DND-41 (cell line): ENCODE measurements around the gene PLAC1.

Experiments used
- ATAC-seq: fragments of 200-7000 bp; cut with Tn5 transposase; 3 replicates; pipeline ENCODE4 v1.9.1; 2021; ENCODE audit warnings: low read depth; ENCODE audit not compliant: insufficient read depth
- DNase-seq: peaks from one replicate; pipeline ENCODE4 v3.0.0-alpha.2; 2020
- H2AFZ ChIP-seq: 2 replicates; pipeline ENCODE4 v1.6.0; 2012; ENCODE audit warnings: low read depth, low read length
- H3K27ac ChIP-seq: 2 replicates; pipeline ENCODE4 v1.5.1; 2012; ENCODE audit warnings: low read length, inconsistent platforms
- H3K27me3 ChIP-seq: fragments of 200-600 bp; sonication (generic); 2 replicates; pipeline ENCODE4 v1.6.0; 2012; ENCODE audit warnings: low read length, mild to moderate bottlenecking, inconsistent platforms; ENCODE audit not compliant: insufficient read depth, poor library complexity
- H3K36me3 ChIP-seq: 2 replicates; pipeline ENCODE4 v1.5.1; 2012; ENCODE audit warnings: low read length, inconsistent platforms; ENCODE audit not compliant: insufficient read depth
- H3K4me1 ChIP-seq: 2 replicates; pipeline ENCODE4 v1.5.1; 2012; ENCODE audit warnings: mild to moderate bottlenecking, low read length; ENCODE audit not compliant: insufficient read depth
- H3K4me2 ChIP-seq: 2 replicates; pipeline ENCODE4 v1.6.0; 2012; ENCODE audit warnings: mild to moderate bottlenecking, moderate library complexity, low read length, inconsistent platforms; ENCODE audit not compliant: insufficient read depth
- H3K4me3 ChIP-seq, 2 experiments: fragments of 200-600 bp in 1 of 2; shearing (Covaris generic) in 1 of 2; 2 replicates each; pipeline ENCODE4 v1.5.1; 2012 to 2016; ENCODE audit warnings: inconsistent platforms in 2 of 2, low read length in 2 of 2, mild to moderate bottlenecking in 2 of 2, low read depth in 1 of 2, moderate library complexity in 1 of 2
- H3K79me2 ChIP-seq: 2 replicates; pipeline ENCODE4 v1.6.0; 2012; ENCODE audit warnings: low read length, inconsistent platforms; ENCODE audit not compliant: insufficient read depth
- H3K9ac ChIP-seq: 2 replicates; pipeline ENCODE4 v1.6.0; 2012; ENCODE audit warnings: low read depth, mild to moderate bottlenecking, inconsistent platforms, low read length, moderate library complexity
- H3K9me3 ChIP-seq: 2 replicates; pipeline ENCODE4 v1.5.1; 2012; ENCODE audit warnings: low read length, moderate library complexity, mild to moderate bottlenecking, inconsistent platforms; ENCODE audit not compliant: insufficient read depth, severe bottlenecking
- H4K20me1 ChIP-seq: 2 replicates; pipeline ENCODE4 v1.6.0; 2012; ENCODE audit warnings: low read length; ENCODE audit not compliant: insufficient read depth
- EZH2 ChIP-seq: IDR thresholded peaks from 3 replicates; pipeline ENCODE4 v1.6.1; 2012; ENCODE audit warnings: borderline replicate concordance, low read depth, mild to moderate bottlenecking, moderate library complexity, low read length, inconsistent platforms; ENCODE audit not compliant: severe bottlenecking
- TF ChIP-seq, protein P1 (sequence below): IDR thresholded peaks from 2 replicates; pipeline ENCODE4 v1.5.1; 2012; ENCODE audit warnings: borderline replicate concordance, low read length, moderate library complexity, mild to moderate bottlenecking; ENCODE audit not compliant: poor library complexity, severe bottlenecking; ENCODE audit errors: extremely low read depth

PLAC1 gene

DNA sequence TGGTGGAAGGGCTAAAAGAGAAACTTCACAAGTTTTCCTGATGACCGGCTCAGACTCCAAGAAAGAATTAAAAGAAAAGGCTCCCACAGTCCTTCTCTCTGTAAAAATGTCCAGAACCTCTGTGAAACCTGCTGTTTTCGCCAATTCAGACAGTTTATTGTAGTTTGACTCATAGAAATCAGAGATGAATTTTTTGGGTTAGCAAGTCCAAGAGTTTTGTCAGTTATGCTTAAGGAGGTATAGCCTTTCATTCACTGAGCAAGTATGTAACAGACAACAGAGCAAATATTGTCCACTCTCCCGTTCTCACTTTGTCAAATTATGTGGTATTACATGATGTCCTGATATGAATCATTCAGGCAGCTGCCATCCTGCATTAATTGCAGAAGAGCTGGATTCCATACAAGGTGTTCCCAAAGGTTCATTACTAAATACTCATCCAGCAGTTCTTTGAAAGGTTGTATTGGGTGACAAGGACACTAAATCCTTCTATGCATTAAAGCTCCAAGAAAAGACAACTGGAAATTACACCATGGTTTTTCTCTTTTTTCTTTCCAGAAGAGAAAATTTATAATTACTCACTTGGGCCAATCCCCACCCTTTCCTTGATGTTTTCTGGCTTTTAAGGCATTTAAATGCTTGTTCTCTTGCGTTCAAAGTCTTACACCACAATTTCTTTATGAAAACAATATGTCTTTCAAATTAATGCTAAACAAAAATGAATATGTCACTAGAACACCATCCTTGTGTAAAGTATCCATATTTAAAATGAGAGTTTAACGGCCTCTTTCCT lies 30.0 kb upstream of the PLAC1 start:
- H3K79me2 ChIP-seq = no peaks in the 10 kb centered on the region
- H3K27ac ChIP-seq = no peak overlapping the region
- H3K4me3 ChIP-seq = no peak overlapping the region
- no peaks in the 10 kb centered on the region for H4K20me1 ChIP-seq
- no peaks in the 10 kb centered on the region for H3K36me3 ChIP-seq
- H2AFZ ChIP-seq = no peak overlapping the region
- H3K9ac ChIP-seq = no peak overlapping the region
- DNase-seq (no peak), ATAC-seq (no peak)
- H3K4me1 ChIP-seq = no peaks in the 10 kb centered on the region
- TF ChIP-seq EZH2 = no peak
- TF ChIP-seq, protein P1, sequence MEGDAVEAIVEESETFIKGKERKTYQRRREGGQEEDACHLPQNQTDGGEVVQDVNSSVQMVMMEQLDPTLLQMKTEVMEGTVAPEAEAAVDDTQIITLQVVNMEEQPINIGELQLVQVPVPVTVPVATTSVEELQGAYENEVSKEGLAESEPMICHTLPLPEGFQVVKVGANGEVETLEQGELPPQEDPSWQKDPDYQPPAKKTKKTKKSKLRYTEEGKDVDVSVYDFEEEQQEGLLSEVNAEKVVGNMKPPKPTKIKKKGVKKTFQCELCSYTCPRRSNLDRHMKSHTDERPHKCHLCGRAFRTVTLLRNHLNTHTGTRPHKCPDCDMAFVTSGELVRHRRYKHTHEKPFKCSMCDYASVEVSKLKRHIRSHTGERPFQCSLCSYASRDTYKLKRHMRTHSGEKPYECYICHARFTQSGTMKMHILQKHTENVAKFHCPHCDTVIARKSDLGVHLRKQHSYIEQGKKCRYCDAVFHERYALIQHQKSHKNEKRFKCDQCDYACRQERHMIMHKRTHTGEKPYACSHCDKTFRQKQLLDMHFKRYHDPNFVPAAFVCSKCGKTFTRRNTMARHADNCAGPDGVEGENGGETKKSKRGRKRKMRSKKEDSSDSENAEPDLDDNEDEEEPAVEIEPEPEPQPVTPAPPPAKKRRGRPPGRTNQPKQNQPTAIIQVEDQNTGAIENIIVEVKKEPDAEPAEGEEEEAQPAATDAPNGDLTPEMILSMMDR = no peak
- H3K27me3 ChIP-seq = no peaks in the 10 kb centered on the region
- H3K9me3 ChIP-seq = no peaks in the 10 kb centered on the region
- H3K4me2 ChIP-seq = no peak overlapping the region

DNA sequence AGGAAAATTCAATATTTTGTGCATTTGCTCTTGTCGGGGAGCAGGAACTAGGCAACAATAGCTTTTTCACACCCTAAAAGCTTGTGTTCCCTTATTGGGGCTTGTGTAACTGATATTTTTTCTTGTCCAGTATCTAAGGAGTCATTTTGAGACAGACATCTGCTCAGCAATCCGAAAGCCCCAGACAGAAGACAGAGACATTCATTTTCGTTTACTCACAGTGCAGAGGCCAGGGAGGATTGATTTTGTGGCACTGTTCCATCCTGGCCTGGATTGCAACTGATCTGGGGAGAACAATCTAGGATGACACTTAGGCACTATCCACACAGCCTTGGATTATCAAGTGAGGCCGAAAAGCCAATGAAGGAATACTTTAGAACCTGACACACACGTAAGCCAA lies 27.4 kb upstream of the PLAC1 start:
- Histone ChIP-seq H3K27ac (no peak overlapping the region), H4K20me1 (no peaks in the 10 kb centered on the region), H3K4me2 (no peak overlapping the region), H3K36me3 (no peaks in the 10 kb centered on the region), H3K9ac (no peak overlapping the region), H3K9me3 (no peaks in the 10 kb centered on the region), H3K4me3 (no peak overlapping the region), H3K27me3 (no peaks in the 10 kb centered on the region), H3K79me2 (no peaks in the 10 kb centered on the region), H2AFZ (no peak overlapping the region), H3K4me1 (no peaks in the 10 kb centered on the region)
- no peak for DNase-seq
- no peak for ATAC-seq
- TF ChIP-seq, protein P1 = no peak
- no peak for TF ChIP-seq EZH2

DNA sequence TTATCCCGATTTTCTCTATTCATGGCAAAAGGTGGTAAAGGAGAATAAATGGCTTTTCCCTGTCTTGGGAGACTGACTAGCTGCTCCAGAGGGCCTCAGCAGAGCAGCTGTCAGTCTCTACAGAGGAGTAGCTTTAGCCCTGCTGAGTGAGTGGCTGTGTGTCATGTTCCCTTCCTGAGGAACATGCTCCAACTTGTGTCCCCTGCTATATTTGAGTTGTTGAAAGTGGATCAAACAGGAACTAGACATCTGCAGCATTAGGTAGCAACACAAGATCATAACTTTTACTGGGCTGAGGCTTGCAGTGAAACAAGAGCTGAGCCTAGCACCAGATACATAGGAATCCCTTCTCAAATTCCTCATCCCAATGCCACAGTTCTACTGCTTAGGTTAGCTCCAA lies 26.7 kb upstream of the PLAC1 start:
- Histone ChIP-seq H3K9ac (no peak overlapping the region), H3K27ac (no peak overlapping the region), H3K36me3 (no peaks in the 10 kb centered on the region), H3K9me3 (no peaks in the 10 kb centered on the region), H2AFZ (no peak overlapping the region), H3K4me1 (no peaks in the 10 kb centered on the region), H4K20me1 (no peaks in the 10 kb centered on the region), H3K79me2 (no peaks in the 10 kb centered on the region), H3K27me3 (no peaks in the 10 kb centered on the region), H3K4me2 (no peak overlapping the region), H3K4me3 (no peak overlapping the region)
- ATAC-seq = no peak
- TF ChIP-seq, protein P1 = no peak
- no peak for TF ChIP-seq EZH2
- DNase-seq = no peak
